Measurements from ENCODE around the gene PTPRD.

PTPRD gene

DNA sequence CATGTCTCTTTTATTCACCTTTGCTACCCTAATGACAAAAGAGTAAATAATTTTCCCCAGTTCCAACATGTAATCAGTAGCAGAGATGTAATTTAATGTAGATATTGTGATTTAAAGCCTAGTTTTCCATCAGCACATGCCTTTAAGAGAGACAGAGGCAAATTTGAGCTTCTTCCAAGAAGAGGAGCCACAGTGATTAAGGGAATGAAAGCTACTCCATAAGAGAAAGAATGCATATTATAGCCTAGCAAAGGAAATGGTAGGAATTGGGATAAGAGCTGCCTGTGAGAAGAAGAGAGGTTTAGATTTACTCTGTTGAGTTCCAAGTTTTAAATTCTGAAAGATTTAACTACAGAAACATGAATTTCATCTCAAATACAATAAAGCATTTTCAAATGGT lies 2222.2 kb downstream of the PTPRD start:
- DNase-seq: no peak

GRCh38 chr9:8389531-8389930 lies 2223.3 kb downstream of the PTPRD start:
- no peak for DNase-seq

DNA sequence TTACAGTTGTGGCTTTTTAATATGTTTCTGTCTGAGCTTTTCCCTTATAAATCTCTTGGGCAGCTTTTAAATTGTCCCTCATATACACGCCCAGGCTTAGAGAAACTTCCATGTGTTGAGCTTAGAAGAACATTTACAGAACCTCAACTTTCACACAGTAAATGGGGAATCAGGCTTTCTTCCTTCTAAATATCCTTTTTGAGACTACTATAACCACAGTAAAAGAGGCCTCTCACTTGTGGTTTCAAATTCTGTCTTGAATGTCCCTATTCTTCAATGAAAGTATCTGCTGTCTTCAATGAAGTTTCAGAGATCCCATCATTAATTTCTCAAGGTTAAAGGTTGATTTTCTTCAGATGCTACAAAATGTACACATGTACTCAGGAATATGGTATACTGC lies 2224.7 kb downstream of the PTPRD start:
- DNase-seq: no peak

DNA sequence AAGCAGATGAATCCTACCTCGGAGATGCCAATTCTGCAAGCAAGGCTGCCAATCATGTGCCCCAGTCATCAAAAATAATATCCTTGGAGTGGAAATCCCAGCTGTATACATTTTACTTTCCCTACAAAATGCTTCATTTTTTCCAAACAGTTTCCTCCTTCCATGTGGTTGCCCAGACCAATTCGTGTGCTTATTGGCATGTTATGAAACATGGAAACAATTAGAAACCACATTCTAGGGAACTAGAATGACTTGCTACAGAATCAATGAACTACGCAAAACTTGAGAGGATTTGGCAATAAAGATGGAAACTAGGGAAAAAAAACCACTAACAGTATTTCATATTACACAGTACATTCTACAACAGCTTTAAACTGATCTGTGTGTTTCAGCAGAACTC lies 2228.7 kb downstream of the PTPRD start:
- DNase-seq: peak; percentile 49

DNA sequence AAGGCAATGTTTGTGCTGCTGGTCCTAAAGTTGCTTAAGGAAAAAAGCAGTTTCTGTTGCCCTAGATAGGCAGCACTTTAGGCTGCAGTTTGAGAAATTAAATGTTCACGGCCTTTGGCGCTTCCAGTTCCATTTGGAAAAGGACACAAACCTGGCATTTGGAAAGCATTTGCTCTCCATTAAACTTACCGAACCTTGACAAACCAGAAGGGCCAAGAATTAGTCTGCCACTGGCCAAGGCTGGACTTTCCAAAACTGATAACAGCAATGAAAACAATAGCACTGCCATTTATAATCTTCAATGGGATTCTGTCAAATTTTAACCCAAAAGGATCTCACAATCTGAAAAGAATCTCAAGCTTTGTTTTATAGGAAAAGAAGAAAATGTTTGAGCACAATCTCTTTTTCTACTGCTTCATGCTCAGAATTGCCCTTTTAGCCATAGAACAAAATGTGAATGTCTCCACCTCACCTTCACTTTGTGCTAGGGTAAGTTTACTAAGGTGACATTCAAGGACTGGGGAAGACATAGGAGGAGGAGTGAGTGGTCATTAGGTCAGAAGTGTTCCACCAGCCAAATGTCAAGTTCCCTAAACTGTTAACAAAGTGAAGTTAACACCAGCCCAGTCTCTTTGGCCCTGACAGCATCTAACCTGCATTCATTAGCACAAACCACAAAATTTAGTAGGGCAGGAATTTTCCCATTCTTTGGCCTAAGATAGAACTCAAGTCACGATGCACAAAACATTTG lies 2229.8 kb downstream of the PTPRD start:
- no peak for DNase-seq

DNA sequence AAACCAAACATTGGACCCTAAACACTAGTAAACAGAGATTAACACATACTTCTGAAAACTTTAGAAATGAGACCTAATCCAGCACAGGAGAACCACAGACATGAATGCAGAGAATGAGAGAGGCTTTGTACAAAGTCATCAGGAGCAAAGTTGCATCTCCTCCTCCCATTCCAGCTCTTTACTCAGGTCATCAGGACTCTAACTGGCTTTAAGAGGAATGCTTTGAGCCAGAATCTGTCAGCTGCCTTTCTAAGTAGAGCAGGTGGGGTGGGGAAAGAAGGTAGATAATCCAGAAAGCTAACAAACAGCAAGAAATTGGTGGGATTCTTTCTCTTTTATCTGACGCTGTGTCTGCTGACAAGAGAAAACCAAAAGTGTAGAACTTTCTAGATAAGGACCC lies 2230.5 kb downstream of the PTPRD start:
- DNase-seq: no peak

- DNase-seq: no peak
Observed at GRCh38 chr9:8381601-8382000, 2231.2 kb downstream of the PTPRD start.

GRCh38 chr9:8374471-8374870 lies 2238.3 kb downstream of the PTPRD start:
- no peak for DNase-seq

- no peak for DNase-seq
Observed at GRCh38 chr9:8371686-8372085, 2241.1 kb downstream of the PTPRD start.

DNA sequence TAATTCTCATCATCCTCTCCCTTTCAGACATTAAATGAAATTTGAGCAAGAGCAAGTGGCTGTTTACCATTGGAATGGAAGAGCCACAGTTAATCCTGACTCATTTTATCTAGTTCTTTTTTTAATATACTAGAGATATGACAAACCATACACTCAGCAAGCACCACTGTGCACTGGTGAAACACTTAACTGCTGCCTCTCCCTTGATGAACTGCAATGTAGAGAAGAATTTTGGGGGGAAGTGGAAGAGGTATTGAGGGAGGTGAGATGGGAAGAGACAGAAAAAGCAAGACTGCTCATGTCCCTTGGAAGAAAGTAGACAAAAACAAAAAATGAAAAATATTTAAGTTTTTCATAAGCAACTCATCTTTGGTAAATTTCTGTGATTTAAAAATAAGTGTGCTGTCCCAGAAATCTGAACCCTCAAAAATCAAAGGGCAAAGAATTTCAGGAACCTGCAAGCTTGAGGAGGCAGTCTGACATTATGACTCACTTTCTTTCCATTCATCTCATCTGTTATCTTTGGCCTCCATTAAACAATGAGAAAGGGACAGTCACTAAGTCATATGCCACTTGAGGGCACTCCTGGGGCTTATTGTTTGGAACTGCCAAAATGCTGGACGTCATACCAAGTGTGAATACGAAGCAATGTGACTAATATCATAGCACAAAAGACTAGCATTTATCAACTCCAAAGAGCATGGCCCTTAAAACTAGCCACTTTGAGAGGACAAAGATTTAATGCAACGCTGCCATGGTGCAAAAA lies 2246.5 kb downstream of the PTPRD start:
- DNase-seq: no peak

GRCh38 chr9:8365466-8366160 lies 2247.2 kb downstream of the PTPRD start:
- DNase-seq: no peak

GRCh38 chr9:8365029-8365428 lies 2247.8 kb downstream of the PTPRD start:
- DNase-seq: no peak

- no peak for DNase-seq
Observed at GRCh38 chr9:8364026-8364752, 2248.6 kb downstream of the PTPRD start.

- no peak for DNase-seq
Observed at GRCh38 chr9:8362250-8362649, 2250.6 kb downstream of the PTPRD start.

DNA sequence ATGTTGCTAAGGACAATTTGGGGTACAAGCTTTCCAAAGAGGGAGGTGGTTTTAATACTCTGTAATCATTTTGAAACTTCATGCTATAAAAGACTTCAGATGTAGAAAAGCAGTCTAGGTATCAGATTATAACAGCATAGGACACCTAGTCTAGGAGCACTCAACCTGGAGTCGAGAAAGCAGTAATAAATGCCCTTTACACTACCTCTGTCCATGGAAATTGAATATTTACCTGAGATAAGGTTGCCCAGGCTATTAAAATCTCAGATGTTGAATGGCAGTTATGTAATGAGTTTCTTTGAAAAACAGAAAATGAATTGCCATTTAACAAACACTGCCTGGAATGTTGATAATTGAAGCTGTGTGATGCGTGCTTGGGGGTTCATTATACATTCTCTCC lies 2251.4 kb downstream of the PTPRD start:
- DNase-seq: no peak

DNA sequence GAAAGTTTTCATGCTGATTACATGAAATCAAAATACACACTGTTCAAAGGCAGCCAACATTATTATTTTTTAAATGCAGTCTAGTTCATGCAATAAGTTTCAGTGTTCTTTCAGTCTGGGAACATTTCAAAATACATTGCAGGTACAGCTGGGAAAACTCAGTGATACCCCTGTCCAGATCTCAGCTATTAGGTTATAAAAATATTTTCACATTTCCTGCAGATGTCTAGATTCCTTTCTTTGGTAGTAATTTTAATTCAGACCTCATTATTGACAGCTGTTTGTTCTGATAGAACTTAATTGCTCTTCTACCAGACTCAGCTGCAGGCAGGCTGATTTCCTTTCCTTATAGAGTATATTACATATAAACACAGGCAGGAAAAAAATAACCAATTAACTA lies 2256.4 kb downstream of the PTPRD start:
- DNase-seq: no peak

DNA sequence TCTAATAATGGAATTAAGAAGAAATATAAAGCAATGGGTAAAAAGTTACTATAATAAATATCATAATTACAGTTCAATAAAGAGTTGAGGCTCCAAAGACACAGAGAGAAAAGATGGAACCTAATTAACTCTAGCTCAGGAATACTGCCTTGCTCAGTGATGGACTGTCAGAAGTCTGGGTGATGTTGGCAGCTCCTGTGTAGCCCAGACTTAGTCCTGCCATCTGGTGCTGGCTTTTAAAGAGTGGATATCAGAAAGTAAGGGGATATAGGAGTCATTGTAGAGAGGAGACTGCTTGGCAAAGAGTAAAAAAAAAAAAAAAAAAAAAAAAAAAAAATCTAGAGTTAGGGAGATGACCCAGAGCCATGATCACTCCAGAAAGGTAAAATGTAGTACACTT lies 2261.4 kb downstream of the PTPRD start:
- DNase-seq: no peak

- no peak for DNase-seq
Observed at GRCh38 chr9:8349901-8350300, 2262.9 kb downstream of the PTPRD start.

- DNase-seq: no peak
Observed at GRCh38 chr9:8349376-8349775, 2263.4 kb downstream of the PTPRD start.

GRCh38 chr9:8348756-8349155 lies 2264.0 kb downstream of the PTPRD start:
- DNase-seq: no peak

GRCh38 chr9:8346296-8346695 lies 2266.5 kb downstream of the PTPRD start:
- no peak for DNase-seq

GRCh38 chr9:8338767-8339510 lies 2273.9 kb downstream of the PTPRD start:
- no peak for DNase-seq
